SK-N-SH (cell line): ENCODE measurements around the gene TNFRSF14. TPM values are rescaled to one million over a fixed set of nuclear protein-coding genes. Genes with fewer than 3 reads are reported as not detected.
"Not testable (repeated sequence)": the region's sequence is repeated elsewhere in the genome, so short reads cannot be mapped to it uniquely, and the experiment has no call there.

Experiments used
- CTCF ChIA-PET: fragments of 300-600, 350-600 bp; formaldehyde crosslinking; extraction: SDS; loops from one replicate; lab custom pipeline; 2021; lab: Yijun Ruan, JAX
- POLR2A ChIA-PET: fragments of 350-600 bp; sonication (Branson Sonifier 250); formaldehyde crosslinking; extraction: SDS; loops from one replicate; lab custom pipeline; 2020; ENCODE audit warnings: antibody characterized with exemption, inconsistent platforms; lab: Yijun Ruan, JAX
- DNase-seq: peaks from one replicate; pipeline ENCODE4 v3.0.0; 2012
- H2AFZ ChIP-seq: fragments of 200-600 bp; sonication (generic); 2 replicates; pipeline ENCODE4 v1.8.1; 2016; ENCODE audit warnings: antibody characterized with exemption, mild to moderate bottlenecking, low read depth
- H3F3A ChIP-seq: fragments of 200-600 bp; sonication (generic); replicated peaks from 2 replicates; pipeline ENCODE3; 2016; ENCODE audit warnings: antibody characterized with exemption, mild to moderate bottlenecking; ENCODE audit not compliant: insufficient read depth
- H3K27ac ChIP-seq, 2 experiments: fragments of 200-500 bp in 1 of 2; fragments of 200-600 bp in 1 of 2; sonication (Bioruptor generic) in 1 of 2; sonication (generic), shearing (Covaris generic) in 1 of 2; 2 replicates each; pipeline versions ENCODE4 v1.5.1 to v1.6.1; 2014 to 2016; ENCODE audit warnings: low read depth in 2 of 2, inconsistent platforms in 1 of 2, low read length in 1 of 2, mild to moderate bottlenecking in 1 of 2, mixed read lengths in 1 of 2
- H3K27me3 ChIP-seq: fragments of 200-600 bp; sonication (generic), shearing (Covaris generic); 2 replicates; pipeline ENCODE4 v1.6.1; 2016; ENCODE audit warnings: mixed run types; ENCODE audit not compliant: insufficient read depth
- H3K36me3 ChIP-seq, 2 experiments: fragments of 200-500 bp in 1 of 2; fragments of 200-600 bp in 1 of 2; sonication (Bioruptor generic) in 1 of 2; sonication (generic) in 1 of 2; replicated peaks in 1 of 2; 2 replicates each; pipeline versions ENCODE3 to v1.5.1; 2014 to 2016; ENCODE audit warnings: low read length in 1 of 2, mild to moderate bottlenecking in 1 of 2; ENCODE audit not compliant: insufficient read depth in 2 of 2, control insufficient read depth in 1 of 2
- H3K4me1 ChIP-seq, 2 experiments: fragments of 200-500 bp in 1 of 2; fragments of 200-600 bp in 1 of 2; sonication (Bioruptor generic) in 1 of 2; sonication (generic), shearing (Covaris generic) in 1 of 2; 2 replicates each; pipeline versions ENCODE4 v1.5.1 to v1.6.1; 2014 to 2016; ENCODE audit warnings: low read depth in 1 of 2, low read length in 1 of 2, mixed run types in 1 of 2; ENCODE audit not compliant: insufficient read depth in 2 of 2, control insufficient read depth in 1 of 2
- H3K4me2 ChIP-seq: fragments of 200-600 bp; sonication (generic), shearing (Covaris generic); 2 replicates; pipeline ENCODE4 v1.6.1; 2017; ENCODE audit warnings: mixed run types
- H3K4me3 ChIP-seq, 2 experiments: fragments of 200-500 bp in 1 of 2; fragments of 200-600 bp in 1 of 2; sonication (Bioruptor generic) in 1 of 2; sonication (generic), shearing (Covaris generic) in 1 of 2; 2 replicates each; pipeline versions ENCODE4 v1.5.1 to v1.8.1; 2014 to 2016; ENCODE audit warnings: low read depth in 2 of 2, inconsistent platforms in 1 of 2, low read length in 1 of 2, mild to moderate bottlenecking in 1 of 2, mixed read lengths in 1 of 2, moderate library complexity in 1 of 2
- H3K79me2 ChIP-seq: fragments of 200-600 bp; sonication (generic); 2 replicates; pipeline ENCODE4 v1.8.1; 2017; ENCODE audit warnings: mild to moderate bottlenecking; ENCODE audit not compliant: insufficient read depth
- H3K9ac ChIP-seq: fragments of 200-600 bp; sonication (generic); 2 replicates; pipeline ENCODE4 v1.6.1; 2017; ENCODE audit warnings: mixed run types
- H3K9me2 ChIP-seq: fragments of 200-600 bp; sonication (generic); 2 replicates; pipeline ENCODE4 v1.6.1; 2017; ENCODE audit warnings: mixed run types
- H3K9me3 ChIP-seq: fragments of 200-600 bp; sonication (generic); 2 replicates; pipeline ENCODE4 v1.6.1; 2017; ENCODE audit warnings: mixed run types, mild to moderate bottlenecking, moderate library complexity
- H4K20me1 ChIP-seq: fragments of 200-600 bp; sonication (generic); 2 replicates; pipeline ENCODE4 v1.6.1; 2017; ENCODE audit warnings: mild to moderate bottlenecking, mixed run types; ENCODE audit not compliant: insufficient read depth
- EP300 ChIP-seq, 2 experiments: IDR thresholded peaks; 2 replicates each; pipeline versions ENCODE4 v1.4.0 to v1.6.1; 2012; ENCODE audit warnings: borderline replicate concordance in 1 of 2, low read depth in 1 of 2, low read length in 1 of 2
- FOSL2 ChIP-seq: IDR thresholded peaks from 2 replicates; pipeline ENCODE4 v1.4.0; 2012; ENCODE audit warnings: low read depth, mild to moderate bottlenecking, moderate library complexity, borderline replicate concordance
- FOXM1 ChIP-seq: IDR thresholded peaks from 2 replicates; pipeline ENCODE4 v1.4.0; 2012; ENCODE audit warnings: low read depth, mild to moderate bottlenecking
- GABPA ChIP-seq: IDR thresholded peaks from 2 replicates; pipeline ENCODE4 v1.4.0; 2012; ENCODE audit warnings: low read depth, mild to moderate bottlenecking
- GATA2 ChIP-seq: sonication (generic); formaldehyde crosslinking; IDR thresholded peaks from 2 replicates; pipeline ENCODE4 v1.5.0; 2020; ENCODE audit warnings: mild to moderate bottlenecking, missing genetic modification reagents
- JUND ChIP-seq: IDR thresholded peaks from 2 replicates; pipeline ENCODE4 v1.4.0; 2012
- PBX3 ChIP-seq: IDR thresholded peaks from 2 replicates; pipeline ENCODE4; 2012
- WGBS: methylation state at CpG from one replicate; pipeline ENCODE4 v1.1.6; 2017; ENCODE audit warnings: low lambda C conversion rate; 5-methylcytosine and 5-hydroxymethylcytosine counted together
- polyA plus RNA-seq, 3 experiments: library from polyadenylated mRNA; depleted of rRNA; stranded (reverse); fragments of >200 nt; gene quantifications; 2 replicates each; pipeline ENCODE4 v1.2.3, GENCODE V29; 2012
- TF ChIP-seq, protein P1 (sequence below): IDR thresholded peaks from 2 replicates; pipeline ENCODE4 v1.6.1; 2012; ENCODE audit warnings: mild to moderate bottlenecking, low read depth, low read length, moderate library complexity
- TF ChIP-seq, protein P2 (sequence below): IDR thresholded peaks from 2 replicates; pipeline ENCODE4 v1.4.0; 2012; ENCODE audit warnings: low read depth, borderline replicate concordance
- TF ChIP-seq, protein P3 (sequence below): fragments of 150-350 bp; IDR thresholded peaks from 2 replicates; pipeline ENCODE4 v1.6.1; 2017; ENCODE audit warnings: antibody characterized with exemption, low read length, low read depth, borderline replicate concordance

TNFRSF14 gene
- polyA plus RNA-seq, 1 of the 3 experiments (the other 2 are of a cell fraction): 0.28 TPM

DNA sequence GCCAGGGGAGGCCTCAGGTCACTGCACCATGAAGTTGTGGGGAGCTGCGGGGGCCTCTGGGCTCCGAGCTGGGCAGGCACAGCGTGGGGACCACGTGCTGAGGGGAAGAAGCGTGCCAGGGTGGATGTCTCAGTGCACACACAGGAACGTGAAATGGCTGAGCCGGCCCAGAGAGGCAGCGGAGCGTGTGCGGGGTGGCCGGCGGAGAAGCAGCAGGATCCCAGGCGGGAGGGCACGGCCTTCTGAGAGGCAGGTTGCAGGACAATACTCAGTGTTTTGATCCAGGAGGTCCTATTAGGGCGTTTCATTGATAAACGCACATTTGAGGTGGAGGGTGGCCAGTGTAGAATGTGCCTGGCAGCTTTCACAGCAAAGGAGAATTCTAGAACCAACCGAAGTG, 12.9 kb downstream of the TNFRSF14 start (continued):
- TF ChIP-seq FOSL2 (no peak), GATA2 (CRISPR knock-in tag) (no peak), EP300 (IDR thresholded peaks at IDR 0.05; ENCODE audit: borderline replicate concordance in 1 of 2, low read depth in 1 of 2, low read length in 1 of 2) (no peak), FOXM1 (no peak), PBX3 (no peak)
- TF ChIP-seq, protein P1, sequence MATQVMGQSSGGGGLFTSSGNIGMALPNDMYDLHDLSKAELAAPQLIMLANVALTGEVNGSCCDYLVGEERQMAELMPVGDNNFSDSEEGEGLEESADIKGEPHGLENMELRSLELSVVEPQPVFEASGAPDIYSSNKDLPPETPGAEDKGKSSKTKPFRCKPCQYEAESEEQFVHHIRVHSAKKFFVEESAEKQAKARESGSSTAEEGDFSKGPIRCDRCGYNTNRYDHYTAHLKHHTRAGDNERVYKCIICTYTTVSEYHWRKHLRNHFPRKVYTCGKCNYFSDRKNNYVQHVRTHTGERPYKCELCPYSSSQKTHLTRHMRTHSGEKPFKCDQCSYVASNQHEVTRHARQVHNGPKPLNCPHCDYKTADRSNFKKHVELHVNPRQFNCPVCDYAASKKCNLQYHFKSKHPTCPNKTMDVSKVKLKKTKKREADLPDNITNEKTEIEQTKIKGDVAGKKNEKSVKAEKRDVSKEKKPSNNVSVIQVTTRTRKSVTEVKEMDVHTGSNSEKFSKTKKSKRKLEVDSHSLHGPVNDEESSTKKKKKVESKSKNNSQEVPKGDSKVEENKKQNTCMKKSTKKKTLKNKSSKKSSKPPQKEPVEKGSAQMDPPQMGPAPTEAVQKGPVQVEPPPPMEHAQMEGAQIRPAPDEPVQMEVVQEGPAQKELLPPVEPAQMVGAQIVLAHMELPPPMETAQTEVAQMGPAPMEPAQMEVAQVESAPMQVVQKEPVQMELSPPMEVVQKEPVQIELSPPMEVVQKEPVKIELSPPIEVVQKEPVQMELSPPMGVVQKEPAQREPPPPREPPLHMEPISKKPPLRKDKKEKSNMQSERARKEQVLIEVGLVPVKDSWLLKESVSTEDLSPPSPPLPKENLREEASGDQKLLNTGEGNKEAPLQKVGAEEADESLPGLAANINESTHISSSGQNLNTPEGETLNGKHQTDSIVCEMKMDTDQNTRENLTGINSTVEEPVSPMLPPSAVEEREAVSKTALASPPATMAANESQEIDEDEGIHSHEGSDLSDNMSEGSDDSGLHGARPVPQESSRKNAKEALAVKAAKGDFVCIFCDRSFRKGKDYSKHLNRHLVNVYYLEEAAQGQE: no peak

DNA sequence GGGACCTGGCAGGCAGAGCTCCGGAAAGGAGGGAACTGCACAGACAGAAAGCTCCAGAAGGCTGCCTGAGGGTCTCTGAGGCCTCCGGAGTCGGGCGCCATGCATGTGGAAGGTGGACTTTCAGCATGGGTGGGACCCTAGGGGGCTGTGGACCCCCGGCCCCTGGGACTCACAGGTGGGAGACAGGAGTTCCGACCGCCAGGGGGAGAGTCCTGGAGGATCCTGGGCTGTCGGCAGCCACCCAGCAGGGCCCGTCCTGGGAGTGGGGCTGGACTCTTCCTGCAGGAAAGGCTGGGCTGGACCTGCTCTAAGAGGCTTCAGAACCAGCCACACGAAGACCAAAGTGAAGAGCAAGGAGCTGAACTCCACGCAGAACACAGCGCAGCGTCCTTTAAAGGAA, 13.5 kb downstream of the TNFRSF14 start:
- H3K4me3 ChIP-seq, CTCF ChIA-PET, H3K4me1 ChIP-seq, H4K20me1 ChIP-seq, H3K9ac ChIP-seq, H3F3A ChIP-seq, H3K79me2 ChIP-seq, H3K9me2 ChIP-seq, POLR2A ChIA-PET, H3K9me3 ChIP-seq, H3K27me3 ChIP-seq, DNase-seq, H3K4me2 ChIP-seq, H2AFZ ChIP-seq, H3K36me3 ChIP-seq, H3K27ac ChIP-seq: not testable (repeated sequence)
- 64% methylated on average over 5 of the region's 13 CpGs for WGBS

GRCh38 chr1:2570332-2570731, 14.2 kb downstream of the TNFRSF14 start:
- H3F3A ChIP-seq: no peaks in the 10 kb centered on the region
- 69% methylated on average over 16 of the region's 17 CpGs for WGBS
- H2AFZ ChIP-seq: no peak overlapping the region
- H3K79me2 ChIP-seq: no peaks in the 10 kb centered on the region
- CTCF ChIA-PET: no interaction called here
- no peak for DNase-seq
- POLR2A ChIA-PET: no interaction called here
- no peak overlapping the region for H3K9ac ChIP-seq
- H3K36me3 ChIP-seq: no peaks in the 10 kb centered on the region
- no peaks in the 10 kb centered on the region for H3K27me3 ChIP-seq
- no peaks in the 10 kb centered on the region for H3K4me1 ChIP-seq
- H3K9me3 ChIP-seq: no peaks in the 10 kb centered on the region
- TF ChIP-seq JUND: no peak
- TF ChIP-seq GABPA: no peak
- TF ChIP-seq, protein P2, sequence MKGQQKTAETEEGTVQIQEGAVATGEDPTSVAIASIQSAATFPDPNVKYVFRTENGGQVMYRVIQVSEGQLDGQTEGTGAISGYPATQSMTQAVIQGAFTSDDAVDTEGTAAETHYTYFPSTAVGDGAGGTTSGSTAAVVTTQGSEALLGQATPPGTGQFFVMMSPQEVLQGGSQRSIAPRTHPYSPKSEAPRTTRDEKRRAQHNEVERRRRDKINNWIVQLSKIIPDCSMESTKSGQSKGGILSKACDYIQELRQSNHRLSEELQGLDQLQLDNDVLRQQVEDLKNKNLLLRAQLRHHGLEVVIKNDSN: no peak
- TF ChIP-seq, protein P3, sequence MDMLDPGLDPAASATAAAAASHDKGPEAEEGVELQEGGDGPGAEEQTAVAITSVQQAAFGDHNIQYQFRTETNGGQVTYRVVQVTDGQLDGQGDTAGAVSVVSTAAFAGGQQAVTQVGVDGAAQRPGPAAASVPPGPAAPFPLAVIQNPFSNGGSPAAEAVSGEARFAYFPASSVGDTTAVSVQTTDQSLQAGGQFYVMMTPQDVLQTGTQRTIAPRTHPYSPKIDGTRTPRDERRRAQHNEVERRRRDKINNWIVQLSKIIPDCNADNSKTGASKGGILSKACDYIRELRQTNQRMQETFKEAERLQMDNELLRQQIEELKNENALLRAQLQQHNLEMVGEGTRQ: no peak
- no peak overlapping the region for H3K4me3 ChIP-seq
- no peaks in the 10 kb centered on the region for H3K9me2 ChIP-seq
- no peak overlapping the region for H3K27ac ChIP-seq
- H4K20me1 ChIP-seq: no peaks in the 10 kb centered on the region
- no peak overlapping the region for H3K4me2 ChIP-seq
